ENCODE data around the gene DNAJC18.

DNAJC18 gene

DNA sequence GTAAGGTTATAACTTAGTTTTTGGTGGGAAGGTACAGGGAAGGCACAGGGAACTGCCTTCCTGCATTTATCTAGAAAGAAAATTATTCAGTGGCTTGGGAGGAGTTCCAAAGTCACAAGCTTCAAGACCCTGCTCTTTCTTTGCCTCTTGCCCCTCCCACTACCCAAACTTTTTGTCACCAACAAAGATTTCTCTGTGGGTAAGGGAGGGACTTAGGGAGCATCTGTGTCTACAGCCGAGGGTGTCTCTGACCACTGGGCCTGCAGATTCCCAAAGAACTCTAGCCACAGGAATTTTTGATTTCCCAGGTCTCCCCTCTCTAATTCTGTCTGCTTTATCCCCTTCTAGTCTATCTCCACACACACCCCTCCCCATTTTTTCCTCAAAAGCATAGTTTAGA lies 21.1 kb upstream of the DNAJC18 start:
- no peak overlapping the region for H3K9ac ChIP-seq (ENCODE audit: low read length)
- 75% methylated on average over 1 of the region's 1 CpG for WGBS
- no peak overlapping the region for H2BK12ac ChIP-seq (ENCODE audit: low read length in 2 of 2)
- H3K14ac ChIP-seq (ENCODE audit: low read length in 2 of 2) = no peak overlapping the region
- peaks cover 24% of the 10 kb centered on the region for H3K4me1 ChIP-seq (ENCODE audit: control insufficient read depth, insufficient read depth, low read depth, low read length)
- no peaks in the 10 kb centered on the region for H3K27me3 ChIP-seq (ENCODE audit: control insufficient read depth in 1 of 2, insufficient read depth in 1 of 2, low read length in 2 of 2)
- DNase-seq = no peak
- H3K23ac ChIP-seq (ENCODE audit: low read length in 2 of 2) = no peak overlapping the region
- H3K4me2 ChIP-seq (ENCODE audit: low read length, poor library complexity, severe bottlenecking) = no peak overlapping the region
- no peak overlapping the region for H3K4ac ChIP-seq (ENCODE audit: low read depth in 1 of 2, low read length in 2 of 2)
- H3K27ac ChIP-seq (ENCODE audit: low read length, poor library complexity, severe bottlenecking) = peak overlapping the region; percentile 55
- H3K79me1 ChIP-seq (replicated peaks; ENCODE audit: low read length, poor library complexity, severe bottlenecking) = no peaks in the 10 kb centered on the region
- no peak overlapping the region for H4K91ac ChIP-seq (ENCODE audit: low read length)
- no peak overlapping the region for H2BK5ac ChIP-seq (ENCODE audit: low read depth, low read length, poor library complexity, severe bottlenecking)
- H2AK5ac ChIP-seq (ENCODE audit: low read length, severe bottlenecking) = no peak overlapping the region
- H3K4me3 ChIP-seq (ENCODE audit: insufficient read depth in 1 of 2, low read depth in 1 of 2, low read length in 2 of 2) = no peak overlapping the region
- no peaks in the 10 kb centered on the region for H3K9me3 ChIP-seq (ENCODE audit: control insufficient read depth, low read length)
- H2BK120ac ChIP-seq (ENCODE audit: low read depth, low read length) = no peak overlapping the region
- no peaks in the 10 kb centered on the region for H3K36me3 ChIP-seq (ENCODE audit: control insufficient read depth in 1 of 2, insufficient read depth in 2 of 2, low read depth in 1 of 2, low read length in 2 of 2)
- H3K18ac ChIP-seq (ENCODE audit: low read depth in 1 of 2, low read length in 2 of 2) = no peak overlapping the region
- no peak overlapping the region for H2BK15ac ChIP-seq (ENCODE audit: low read depth, poor library complexity, severe bottlenecking)
- no peak overlapping the region for H2AFZ ChIP-seq (ENCODE audit: low read depth, low read length)
- H4K8ac ChIP-seq (ENCODE audit: low read length) = no peak overlapping the region

GRCh38 chr5:139459451-139459934 lies 20.2 kb upstream of the DNAJC18 start:
- H3K14ac ChIP-seq (ENCODE audit: low read length in 2 of 2) = no peak overlapping the region
- H3K27me3 ChIP-seq (ENCODE audit: control insufficient read depth in 1 of 2, insufficient read depth in 1 of 2, low read length in 2 of 2) = no peaks in the 10 kb centered on the region
- H3K4me1 ChIP-seq (ENCODE audit: control insufficient read depth, insufficient read depth, low read depth, low read length) = peaks cover 24% of the 10 kb centered on the region
- H4K91ac ChIP-seq (ENCODE audit: low read length) = no peak overlapping the region
- no peak overlapping the region for H4K8ac ChIP-seq (ENCODE audit: low read length)
- H3K4me2 ChIP-seq (ENCODE audit: low read length, poor library complexity, severe bottlenecking) = no peak overlapping the region
- H2AK5ac ChIP-seq (ENCODE audit: low read length, severe bottlenecking) = peak overlapping the region; percentile 16
- H2BK12ac ChIP-seq (ENCODE audit: low read length in 2 of 2) = no peak overlapping the region
- H3K4me3 ChIP-seq (ENCODE audit: insufficient read depth in 1 of 2, low read depth in 1 of 2, low read length in 2 of 2) = no peak overlapping the region
- no peak overlapping the region for H3K4ac ChIP-seq (ENCODE audit: low read depth in 1 of 2, low read length in 2 of 2)
- no peak overlapping the region for H2BK120ac ChIP-seq (ENCODE audit: low read depth, low read length)
- no peak overlapping the region for H2BK15ac ChIP-seq (ENCODE audit: low read depth, poor library complexity, severe bottlenecking)
- no peak overlapping the region for H3K23ac ChIP-seq (ENCODE audit: low read length in 2 of 2)
- H3K27ac ChIP-seq (ENCODE audit: low read length, poor library complexity, severe bottlenecking) = peak overlapping the region; percentile 71
- no peak overlapping the region for H2AFZ ChIP-seq (ENCODE audit: low read depth, low read length)
- H2BK5ac ChIP-seq (ENCODE audit: low read depth, low read length, poor library complexity, severe bottlenecking) = no peak overlapping the region
- H3K36me3 ChIP-seq (ENCODE audit: control insufficient read depth in 1 of 2, insufficient read depth in 2 of 2, low read depth in 1 of 2, low read length in 2 of 2) = no peaks in the 10 kb centered on the region
- H3K18ac ChIP-seq (ENCODE audit: low read depth in 1 of 2, low read length in 2 of 2) = no peak overlapping the region
- H3K9me3 ChIP-seq (ENCODE audit: control insufficient read depth, low read length) = no peaks in the 10 kb centered on the region
- 84% methylated on average over 8 of the region's 8 CpGs for WGBS
- H3K9ac ChIP-seq (ENCODE audit: low read length) = no peak overlapping the region
- H3K79me1 ChIP-seq (replicated peaks; ENCODE audit: low read length, poor library complexity, severe bottlenecking) = no peaks in the 10 kb centered on the region
- no peak for DNase-seq

GRCh38 chr5:139458580-139459407 lies 19.5 kb upstream of the DNAJC18 start:
- H3K23ac ChIP-seq (ENCODE audit: low read length in 2 of 2) = no peak overlapping the region
- H2BK5ac ChIP-seq (ENCODE audit: low read depth, low read length, poor library complexity, severe bottlenecking) = no peak overlapping the region
- H3K14ac ChIP-seq (ENCODE audit: low read length in 2 of 2) = no peak overlapping the region
- H3K18ac ChIP-seq (ENCODE audit: low read depth in 1 of 2, low read length in 2 of 2) = no peak overlapping the region
- no peak overlapping the region for H4K8ac ChIP-seq (ENCODE audit: low read length)
- H3K9me3 ChIP-seq (ENCODE audit: control insufficient read depth, low read length) = no peaks in the 10 kb centered on the region
- H3K9ac ChIP-seq (ENCODE audit: low read length) = no peak overlapping the region
- H3K4ac ChIP-seq (ENCODE audit: low read depth in 1 of 2, low read length in 2 of 2) = no peak overlapping the region
- H2BK15ac ChIP-seq (ENCODE audit: low read depth, poor library complexity, severe bottlenecking) = no peak overlapping the region
- WGBS = 76% methylated on average over 7 of the region's 8 CpGs
- no peaks in the 10 kb centered on the region for H3K27me3 ChIP-seq (ENCODE audit: control insufficient read depth in 1 of 2, insufficient read depth in 1 of 2, low read length in 2 of 2)
- peaks cover 26% of the 10 kb centered on the region for H3K4me1 ChIP-seq (ENCODE audit: control insufficient read depth, insufficient read depth, low read depth, low read length)
- H2AK5ac ChIP-seq (ENCODE audit: low read length, severe bottlenecking) = peak overlapping the region; percentile 24
- DNase-seq = peak; percentile 44
- H2AFZ ChIP-seq (ENCODE audit: low read depth, low read length) = no peak overlapping the region
- H4K91ac ChIP-seq (ENCODE audit: low read length) = no peak overlapping the region
- no peak overlapping the region for H3K4me2 ChIP-seq (ENCODE audit: low read length, poor library complexity, severe bottlenecking)
- H3K36me3 ChIP-seq (ENCODE audit: control insufficient read depth in 1 of 2, insufficient read depth in 2 of 2, low read depth in 1 of 2, low read length in 2 of 2) = peaks cover 0 to 6% of the 10 kb centered on the region in 2 experiments
- H3K4me3 ChIP-seq (ENCODE audit: insufficient read depth in 1 of 2, low read depth in 1 of 2, low read length in 2 of 2) = no peak overlapping the region
- H2BK12ac ChIP-seq (ENCODE audit: low read length in 2 of 2) = no peak overlapping the region
- H3K27ac ChIP-seq (ENCODE audit: low read length, poor library complexity, severe bottlenecking) = peak overlapping the region; percentile 34
- no peak overlapping the region for H2BK120ac ChIP-seq (ENCODE audit: low read depth, low read length)
- H3K79me1 ChIP-seq (replicated peaks; ENCODE audit: low read length, poor library complexity, severe bottlenecking) = no peaks in the 10 kb centered on the region

DNA sequence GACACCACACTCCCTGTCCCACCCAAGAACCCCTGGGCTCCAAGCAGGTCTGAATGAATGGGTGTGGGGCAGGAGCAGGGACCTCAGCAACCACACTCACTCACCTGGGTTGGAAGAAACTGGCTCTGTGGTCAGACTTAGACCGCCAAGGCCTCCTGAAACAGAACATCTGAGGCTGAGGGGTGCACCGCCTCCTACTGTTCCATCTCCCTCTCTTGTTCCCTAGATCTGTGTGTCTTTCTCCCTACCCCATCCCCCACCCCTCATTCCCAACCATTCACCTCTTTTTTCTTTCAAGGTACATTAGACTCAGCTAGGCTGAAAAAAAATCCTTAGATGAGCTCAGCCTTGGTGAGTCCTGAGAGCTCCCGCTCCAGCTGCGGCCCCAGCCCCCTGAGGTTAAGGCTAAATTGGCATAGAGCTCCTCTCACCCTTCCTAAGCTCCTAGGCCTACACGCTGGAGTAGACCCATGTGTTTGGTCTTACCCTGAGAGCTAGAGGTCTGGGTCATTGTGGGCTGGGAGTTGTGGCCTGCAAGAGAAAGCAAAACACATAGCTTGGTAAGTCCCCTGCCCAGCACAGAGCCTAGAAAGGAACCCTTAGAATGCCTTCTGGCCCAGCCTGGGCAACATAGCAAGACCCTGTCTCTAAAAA lies 18.5 kb upstream of the DNAJC18 start:
- Histone ChIP-seq H2AFZ (ENCODE audit: low read depth, low read length) (no peak overlapping the region), H3K9me3 (ENCODE audit: control insufficient read depth, low read length) (no peaks in the 10 kb centered on the region), H2AK5ac (ENCODE audit: low read length, severe bottlenecking) (no peak overlapping the region), H2BK5ac (ENCODE audit: low read depth, low read length, poor library complexity, severe bottlenecking) (no peak overlapping the region), H3K4me2 (ENCODE audit: low read length, poor library complexity, severe bottlenecking) (no peak overlapping the region), H3K4me3 (ENCODE audit: insufficient read depth in 1 of 2, low read depth in 1 of 2, low read length in 2 of 2) (no peak overlapping the region), H3K14ac (ENCODE audit: low read length in 2 of 2) (no peak overlapping the region), H2BK12ac (ENCODE audit: low read length in 2 of 2) (no peak overlapping the region), H3K9ac (ENCODE audit: low read length) (no peak overlapping the region), H3K4ac (ENCODE audit: low read depth in 1 of 2, low read length in 2 of 2) (no peak overlapping the region), H4K91ac (ENCODE audit: low read length) (no peak overlapping the region), H4K8ac (ENCODE audit: low read length) (no peak overlapping the region), H3K23ac (ENCODE audit: low read length in 2 of 2) (no peak overlapping the region), H2BK120ac (ENCODE audit: low read depth, low read length) (no peak overlapping the region), H3K27me3 (ENCODE audit: control insufficient read depth in 1 of 2, insufficient read depth in 1 of 2, low read length in 2 of 2) (no peaks in the 10 kb centered on the region), H3K4me1 (ENCODE audit: control insufficient read depth, insufficient read depth, low read depth, low read length) (peaks cover 26% of the 10 kb centered on the region), H3K36me3 (ENCODE audit: control insufficient read depth in 1 of 2, insufficient read depth in 2 of 2, low read depth in 1 of 2, low read length in 2 of 2) (peaks cover 0 to 9% of the 10 kb centered on the region in 2 experiments), H3K18ac (ENCODE audit: low read depth in 1 of 2, low read length in 2 of 2) (no peak overlapping the region), H2BK15ac (ENCODE audit: low read depth, poor library complexity, severe bottlenecking) (no peak overlapping the region), H3K27ac (ENCODE audit: low read length, poor library complexity, severe bottlenecking) (no peak overlapping the region), H3K79me1 (replicated peaks; ENCODE audit: low read length, poor library complexity, severe bottlenecking) (no peaks in the 10 kb centered on the region)
- no peak for DNase-seq
- WGBS = 94% methylated on average over 5 of the region's 5 CpGs
